Stomach smooth muscle (tissue), 2 donors: ENCODE data around the gene FOXM1.

Source experiments
- H3K27ac ChIP-seq: one replicate; pipeline ENCODE4 v1.7.0; 2013; ENCODE audit warnings: mild to moderate bottlenecking, low read length, inconsistent platforms
- H3K27me3 ChIP-seq, 2 donors: one replicate each; pipeline ENCODE4 v1.7.0; 2013; ENCODE audit warnings: low read length in 2 of 2; ENCODE audit not compliant: insufficient read depth in 2 of 2, control insufficient read depth in 1 of 2
- H3K36me3 ChIP-seq, 2 donors: one replicate each; pipeline ENCODE4 v1.7.0; 2013; ENCODE audit warnings: low read length in 2 of 2; ENCODE audit not compliant: control insufficient read depth in 2 of 2, insufficient read depth in 2 of 2
- H3K4me1 ChIP-seq: one replicate; pipeline ENCODE4 v1.7.0; 2013; ENCODE audit warnings: low read length; ENCODE audit not compliant: control insufficient read depth, insufficient read depth
- H3K4me3 ChIP-seq, 2 donors: one replicate each; pipeline ENCODE4 v1.7.0; 2013; ENCODE audit warnings: low read length in 2 of 2
- H3K9ac ChIP-seq, 2 donors: one replicate each; pipeline ENCODE4 v1.7.0; 2013; ENCODE audit warnings: low read length in 2 of 2, mild to moderate bottlenecking in 1 of 2
- H3K9me3 ChIP-seq, 2 donors: one replicate each; pipeline ENCODE4 v1.7.0; 2013; ENCODE audit warnings: low read length in 2 of 2; ENCODE audit not compliant: control insufficient read depth in 2 of 2
- donor health status: healthy.
- donor health status: Pancreatic carcinoma.

The FOXM1 gene

DNA sequence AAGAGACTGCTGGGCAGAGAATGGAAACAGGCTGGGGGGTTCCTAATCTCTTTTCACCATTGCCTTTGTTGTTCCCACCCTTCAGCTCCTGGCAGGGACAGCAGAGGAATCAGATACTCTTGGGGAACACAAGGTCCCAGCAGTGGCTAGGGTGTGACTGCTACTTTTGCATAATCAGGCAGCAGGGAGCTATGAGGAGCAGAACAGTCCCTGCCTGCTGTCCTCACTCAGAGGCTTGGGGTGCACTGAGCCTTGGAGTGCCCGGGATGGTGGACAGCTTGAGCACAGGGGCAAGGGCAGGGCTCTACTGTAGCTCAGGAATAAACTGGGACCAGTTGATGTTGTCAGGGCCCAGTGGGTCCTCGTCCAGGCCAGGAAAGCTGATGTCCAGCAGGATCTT is 18.6 kb downstream of the FOXM1 start:
- Histone ChIP-seq H3K27me3 (no peaks in the 10 kb centered on the region), H3K27ac (no peak overlapping the region), H3K9me3 (no peaks in the 10 kb centered on the region), H3K4me3 (no peak overlapping the region), H3K36me3 (peaks cover 0 to 2% of the 10 kb centered on the region in 2 donors), H3K9ac (no peak overlapping the region), H3K4me1 (peaks cover 4% of the 10 kb centered on the region)

GRCh38 chr12:2857576-2857975 is 19.4 kb downstream of the FOXM1 start:
- H3K36me3 ChIP-seq: peaks cover 0 to 2% of the 10 kb centered on the region in 2 donors
- H3K9ac ChIP-seq: no peak overlapping the region
- no peak overlapping the region for H3K4me3 ChIP-seq
- H3K27ac ChIP-seq: no peak overlapping the region
- peaks cover 4% of the 10 kb centered on the region for H3K4me1 ChIP-seq
- H3K27me3 ChIP-seq: no peaks in the 10 kb centered on the region
- no peaks in the 10 kb centered on the region for H3K9me3 ChIP-seq

DNA sequence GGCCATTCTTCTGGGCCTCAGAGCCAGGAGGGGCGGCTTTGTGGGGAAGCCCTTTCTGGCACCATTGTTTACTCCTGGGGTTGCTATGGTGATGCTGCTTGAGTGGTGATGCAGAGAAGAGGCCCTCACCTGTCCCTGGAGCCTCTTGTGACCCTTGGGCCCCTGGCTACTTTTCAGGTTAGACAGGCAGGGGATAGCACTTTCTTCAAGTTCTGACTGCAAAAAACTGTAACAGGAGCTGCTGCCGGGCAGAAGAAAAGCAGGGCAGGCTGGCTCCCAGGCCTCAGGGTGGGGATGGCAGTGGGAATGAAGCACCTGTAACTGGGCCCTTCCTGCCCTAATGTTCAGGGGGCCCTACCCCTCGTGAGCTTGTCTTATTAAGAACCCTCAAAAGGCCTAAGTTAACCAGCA is 19.9 kb downstream of the FOXM1 start, which contains the start of gene TEX52:
TSS of gene TEX52 (minus strand) at position 19 of the 411 bp plus-strand sequence. CDS start at position 6, 13 bp downstream.
- Histone ChIP-seq H3K9me3 (no peaks in the 10 kb centered on the region), H3K27me3 (no peaks in the 10 kb centered on the region), H3K4me3 (no peak within 1 kb of the TSS), H3K36me3 (peaks cover 0 to 2% of the 10 kb centered on the region in 2 donors), H3K9ac (no peak within 1 kb of the TSS), H3K4me1 (peaks cover 4% of the 10 kb centered on the region), H3K27ac (no peak within 1 kb of the TSS)

- Histone ChIP-seq H3K4me3 (no peak overlapping the region), H3K9ac (no peak overlapping the region), H3K36me3 (peaks cover 0 to 2% of the 10 kb centered on the region in 2 donors), H3K27me3 (no peaks in the 10 kb centered on the region), H3K9me3 (no peaks in the 10 kb centered on the region), H3K27ac (no peak overlapping the region), H3K4me1 (peaks cover 4% of the 10 kb centered on the region)
Observed at GRCh38 chr12:2856051-2856450, 20.9 kb downstream of the FOXM1 start.

DNA sequence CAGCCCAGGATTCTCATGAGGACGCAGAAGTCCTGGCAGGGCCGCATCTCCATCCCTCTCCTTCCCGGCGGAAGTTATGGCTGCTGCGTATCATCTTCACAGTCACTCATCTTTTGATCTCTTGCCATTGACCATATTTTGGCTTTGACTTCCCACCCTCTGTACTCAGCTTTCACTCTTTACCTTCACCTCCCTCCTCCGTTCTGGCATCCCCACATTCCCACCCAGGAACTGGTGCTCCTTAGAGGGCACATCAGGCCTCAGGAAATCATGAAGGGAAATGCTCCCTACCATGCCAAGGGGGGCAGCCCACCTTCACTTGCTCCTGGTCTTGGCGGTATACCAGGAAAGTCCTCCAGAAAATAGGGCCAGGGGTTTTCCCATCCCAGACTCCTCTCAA is 21.4 kb downstream of the FOXM1 start:
- no peak overlapping the region for H3K9ac ChIP-seq
- H3K27ac ChIP-seq: no peak overlapping the region
- H3K9me3 ChIP-seq: no peaks in the 10 kb centered on the region
- no peak overlapping the region for H3K4me3 ChIP-seq
- peaks cover 4% of the 10 kb centered on the region for H3K4me1 ChIP-seq
- H3K36me3 ChIP-seq: peaks cover 0 to 2% of the 10 kb centered on the region in 2 donors
- no peaks in the 10 kb centered on the region for H3K27me3 ChIP-seq

GRCh38 chr12:2854669-2855453 is 22.1 kb downstream of the FOXM1 start:
- H3K27ac ChIP-seq: no peak overlapping the region

GRCh38 chr12:2853626-2854025 is 23.3 kb downstream of the FOXM1 start:
- H3K4me3 ChIP-seq: peak overlapping the region in 1 of 2 donors; percentile 49
- H3K27me3 ChIP-seq: no peaks in the 10 kb centered on the region
- no peak overlapping the region for H3K27ac ChIP-seq
- no peaks in the 10 kb centered on the region for H3K9me3 ChIP-seq
- no peaks in the 10 kb centered on the region for H3K36me3 ChIP-seq
- H3K9ac ChIP-seq: no peak overlapping the region
- peaks cover 4% of the 10 kb centered on the region for H3K4me1 ChIP-seq

More at GRCh38 chr12:2854669-2855453, 22.1 kb downstream of the FOXM1 start:
- Histone ChIP-seq H3K27me3 (no peaks in the 10 kb centered on the region), H3K36me3 (peaks cover 0 to 2% of the 10 kb centered on the region in 2 donors), H3K9me3 (no peaks in the 10 kb centered on the region), H3K9ac (no peak overlapping the region), H3K4me1 (peaks cover 4% of the 10 kb centered on the region), H3K4me3 (no peak overlapping the region)

DNA sequence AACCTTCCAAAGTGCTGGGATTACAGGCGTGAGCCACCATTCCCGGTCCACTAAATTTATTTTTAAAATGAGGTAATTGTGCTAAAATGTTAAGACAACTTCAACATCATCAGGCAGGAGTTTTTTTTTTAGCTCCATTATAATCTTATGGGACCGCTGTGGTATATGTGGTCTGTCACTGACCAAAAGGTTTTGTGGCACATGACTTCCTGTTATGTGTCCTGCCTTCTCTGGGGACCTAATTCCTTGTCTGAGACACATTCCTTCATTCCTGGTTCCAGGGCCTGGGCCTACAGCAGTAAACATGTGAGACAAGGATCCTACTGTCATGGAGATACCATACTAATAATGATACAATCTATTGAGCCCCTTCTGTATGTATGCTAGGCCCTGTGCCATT is 25.0 kb downstream of the FOXM1 start:
- no peak overlapping the region for H3K27ac ChIP-seq
- no peak overlapping the region for H3K9ac ChIP-seq

GRCh38 chr12:2845280-2845679 is 31.7 kb downstream of the FOXM1 start:
- H3K4me1 ChIP-seq: peaks cover 8% of the 10 kb centered on the region
- H3K27ac ChIP-seq: no peak overlapping the region
- no peak overlapping the region for H3K9ac ChIP-seq
- H3K4me3 ChIP-seq: no peak overlapping the region
- no peaks in the 10 kb centered on the region for H3K9me3 ChIP-seq
- H3K36me3 ChIP-seq: no peaks in the 10 kb centered on the region
- H3K27me3 ChIP-seq: no peaks in the 10 kb centered on the region

More for the DNA sequence above, 25.0 kb downstream of the FOXM1 start:
- Histone ChIP-seq H3K36me3 (no peaks in the 10 kb centered on the region), H3K4me3 (no peak overlapping the region), H3K27me3 (no peaks in the 10 kb centered on the region), H3K4me1 (peaks cover 4% of the 10 kb centered on the region), H3K9me3 (no peaks in the 10 kb centered on the region)

- Histone ChIP-seq H3K4me1 (peaks cover 8% of the 10 kb centered on the region), H3K27me3 (no peaks in the 10 kb centered on the region), H3K9ac (no peak overlapping the region), H3K9me3 (no peaks in the 10 kb centered on the region), H3K36me3 (no peaks in the 10 kb centered on the region), H3K4me3 (no peak overlapping the region), H3K27ac (no peak overlapping the region)
Observed at GRCh38 chr12:2844786-2845185, 32.2 kb downstream of the FOXM1 start.

DNA sequence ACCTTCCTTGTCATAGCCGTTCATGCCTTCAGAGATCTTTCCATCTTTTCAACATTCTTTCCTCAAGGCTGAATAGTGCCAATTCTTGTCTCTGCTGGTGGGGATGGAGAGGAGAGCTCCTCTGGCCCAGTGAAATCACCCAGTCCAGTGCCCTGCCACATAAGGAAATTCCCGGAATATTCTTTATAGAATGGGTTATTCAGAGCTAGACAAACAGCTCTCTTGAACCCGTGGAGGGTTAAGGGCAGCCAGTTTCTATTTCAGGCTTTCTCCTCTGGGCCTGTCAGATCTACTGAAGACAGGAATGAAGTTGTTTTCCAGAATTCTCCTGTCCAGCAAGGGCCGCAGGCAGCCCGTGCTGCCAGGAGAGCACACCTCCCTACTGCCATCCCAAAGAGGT is 34.0 kb downstream of the FOXM1 start:
- Histone ChIP-seq H3K27ac (no peak overlapping the region), H3K9me3 (no peaks in the 10 kb centered on the region), H3K36me3 (no peaks in the 10 kb centered on the region), H3K27me3 (no peaks in the 10 kb centered on the region), H3K9ac (no peak overlapping the region), H3K4me3 (no peak overlapping the region), H3K4me1 (peaks cover 8% of the 10 kb centered on the region)
